Activated T-helper 1 cell treated with anti-CD3 and anti-CD28 coated beads, Interleukin-12 subunit alpha, Interleukin-12 subunit beta, Interleukin-2, Interleukin-4 antibody, amounts not matched to agents 30 ng/mL and 10 ng/mL and 1 ng/mL, durations not matched to agents 14 hours and 24 hours and 36 hours (primary cell): ENCODE data around the gene ACVRL1. TPM values are rescaled to one million over a fixed set of nuclear protein-coding genes. Genes with fewer than 3 reads are reported as not detected.

Experiments
- DNase-seq: peaks from one replicate; pipeline ENCODE4 v3.0.0; 2021; ENCODE audit warnings: low spot score
- H3K27ac Mint-ChIP-seq: one replicate; pipeline ENCODE4 v1.8.0; 2021; ENCODE audit warnings: mild to moderate bottlenecking, mixed read lengths
- H3K27me3 Mint-ChIP-seq: one replicate; pipeline ENCODE4 v1.8.0; 2022; ENCODE audit warnings: mild to moderate bottlenecking, moderate library complexity, mixed read lengths; ENCODE audit not compliant: insufficient read depth
- H3K36me3 Mint-ChIP-seq: one replicate; pipeline ENCODE4 v1.8.0; 2021; ENCODE audit warnings: low read depth, mixed read lengths
- H3K4me1 Mint-ChIP-seq: one replicate; pipeline ENCODE4 v1.8.0; 2021; ENCODE audit warnings: low read depth, mixed read lengths
- H3K4me3 Mint-ChIP-seq: one replicate; pipeline ENCODE4 v1.8.0; 2021; ENCODE audit warnings: mild to moderate bottlenecking, moderate library complexity, mixed read lengths
- H3K9me3 Mint-ChIP-seq: one replicate; pipeline ENCODE4 v1.8.0; 2021; ENCODE audit warnings: mixed read lengths
- intact Hi-C: fragments of 100-400 bp; cut with micrococcal nuclease; formaldehyde crosslinking; loops from one replicate; pipeline ENCODE4 v1.15.1; 2024
- total RNA-seq: library from RNA; stranded (reverse); gene quantifications from 2 replicates; pipeline ENCODE4 v1.2.3, GENCODE V29; 2022

ACVRL1 gene
- not detected in 2 replicates for total RNA-seq

- Mint-ChIP-seq H3K4me1 (no peaks in the 10 kb centered on the region), H3K27me3 (peaks cover 41% of the 10 kb centered on the region), H3K4me3 (no peak within 1 kb of the TSS)
Measured at GRCh38 chr12:51907083-51907855, at the start of gene ACVRL1. Gene ACVRL1 (plus strand): TSS chr12:51907504. CDS start chr12:51912475, 4,971 bp downstream.

GRCh38 chr12:51860986-51861385 is 46.3 kb upstream of the ACVRL1 start:
- Mint-ChIP-seq H3K9me3 (no peaks in the 10 kb centered on the region), H3K4me1 (no peaks in the 10 kb centered on the region), H3K36me3 (no peaks in the 10 kb centered on the region), H3K27me3 (peaks cover 46% of the 10 kb centered on the region), H3K4me3 (no peak overlapping the region), H3K27ac (no peak overlapping the region)
- DNase-seq = no peak
- intact Hi-C loops = no loop called here

More at GRCh38 chr12:51907083-51907855, at the start of gene ACVRL1:
- Mint-ChIP-seq H3K9me3 (no peaks in the 10 kb centered on the region), H3K27ac (no peak within 1 kb of the TSS), H3K36me3 (no peaks in the 10 kb centered on the region)
- no peak for DNase-seq
- intact Hi-C loops = no loop called here

- H3K9me3 Mint-ChIP-seq = no peaks in the 10 kb centered on the region
- H3K4me3 Mint-ChIP-seq = no peak overlapping the region
- intact Hi-C loops = no loop called here
- DNase-seq = no peak
- H3K27ac Mint-ChIP-seq = no peak overlapping the region
- peaks cover 61% of the 10 kb centered on the region for H3K27me3 Mint-ChIP-seq
- H3K36me3 Mint-ChIP-seq = no peaks in the 10 kb centered on the region
- H3K4me1 Mint-ChIP-seq = no peaks in the 10 kb centered on the region
Measured at GRCh38 chr12:51862947-51863346, 44.4 kb upstream of the ACVRL1 start.

GRCh38 chr12:51863363-51863932 is 43.9 kb upstream of the ACVRL1 start:
- DNase-seq = no peak
- H3K9me3 Mint-ChIP-seq = no peaks in the 10 kb centered on the region
- intact Hi-C loops = no loop called here
- no peaks in the 10 kb centered on the region for H3K36me3 Mint-ChIP-seq
- no peak overlapping the region for H3K4me3 Mint-ChIP-seq
- H3K27ac Mint-ChIP-seq = no peak overlapping the region
- H3K27me3 Mint-ChIP-seq = peaks cover 66% of the 10 kb centered on the region
- H3K4me1 Mint-ChIP-seq = no peaks in the 10 kb centered on the region

- H3K27ac Mint-ChIP-seq = no peak overlapping the region
- H3K9me3 Mint-ChIP-seq = no peaks in the 10 kb centered on the region
- H3K4me3 Mint-ChIP-seq = no peak overlapping the region
- no peak for DNase-seq
- H3K4me1 Mint-ChIP-seq = no peaks in the 10 kb centered on the region
- intact Hi-C loops = no loop called here
- H3K27me3 Mint-ChIP-seq = peaks cover 72% of the 10 kb centered on the region
- no peaks in the 10 kb centered on the region for H3K36me3 Mint-ChIP-seq
Measured at GRCh38 chr12:51863933-51864832, 43.1 kb upstream of the ACVRL1 start.

GRCh38 chr12:51864833-51865670 is 42.3 kb upstream of the ACVRL1 start:
- Mint-ChIP-seq H3K9me3 (no peaks in the 10 kb centered on the region), H3K27ac (no peak overlapping the region), H3K36me3 (no peaks in the 10 kb centered on the region), H3K4me3 (no peak overlapping the region), H3K27me3 (peaks cover 77% of the 10 kb centered on the region), H3K4me1 (peaks cover 1% of the 10 kb centered on the region)
- intact Hi-C loops = no loop called here
- no peak for DNase-seq

GRCh38 chr12:51865757-51866270 is 41.5 kb upstream of the ACVRL1 start:
- no peaks in the 10 kb centered on the region for H3K36me3 Mint-ChIP-seq
- peaks cover 84% of the 10 kb centered on the region for H3K27me3 Mint-ChIP-seq
- peaks cover 7% of the 10 kb centered on the region for H3K4me1 Mint-ChIP-seq
- H3K9me3 Mint-ChIP-seq = no peaks in the 10 kb centered on the region
- no peak for DNase-seq
- no peak overlapping the region for H3K27ac Mint-ChIP-seq
- intact Hi-C loops = no loop called here
- no peak overlapping the region for H3K4me3 Mint-ChIP-seq

- intact Hi-C loops = no loop called here
- no peak for DNase-seq
- Mint-ChIP-seq H3K36me3 (no peaks in the 10 kb centered on the region), H3K27ac (no peak overlapping the region), H3K27me3 (peaks cover 85% of the 10 kb centered on the region), H3K9me3 (no peaks in the 10 kb centered on the region), H3K4me3 (no peak overlapping the region), H3K4me1 (peaks cover 7% of the 10 kb centered on the region)
Measured at GRCh38 chr12:51866324-51866723, 41.0 kb upstream of the ACVRL1 start.

GRCh38 chr12:51866762-51867161 is 40.5 kb upstream of the ACVRL1 start:
- Mint-ChIP-seq H3K27me3 (peaks cover 81% of the 10 kb centered on the region), H3K27ac (no peak overlapping the region), H3K4me1 (peaks cover 7% of the 10 kb centered on the region), H3K4me3 (no peak overlapping the region), H3K9me3 (no peaks in the 10 kb centered on the region), H3K36me3 (no peaks in the 10 kb centered on the region)
- intact Hi-C loops = no loop called here
- no peak for DNase-seq

GRCh38 chr12:51867371-51867770 is 39.9 kb upstream of the ACVRL1 start:
- no peak overlapping the region for H3K4me3 Mint-ChIP-seq
- intact Hi-C loops = no loop called here
- H3K4me1 Mint-ChIP-seq = peaks cover 7% of the 10 kb centered on the region
- no peak for DNase-seq
- no peaks in the 10 kb centered on the region for H3K9me3 Mint-ChIP-seq
- peaks cover 75% of the 10 kb centered on the region for H3K27me3 Mint-ChIP-seq
- H3K27ac Mint-ChIP-seq = no peak overlapping the region
- H3K36me3 Mint-ChIP-seq = no peaks in the 10 kb centered on the region

- Mint-ChIP-seq H3K27ac (no peak overlapping the region), H3K4me1 (peaks cover 7% of the 10 kb centered on the region), H3K4me3 (no peak overlapping the region), H3K27me3 (peaks cover 73% of the 10 kb centered on the region), H3K9me3 (no peaks in the 10 kb centered on the region), H3K36me3 (no peaks in the 10 kb centered on the region)
- no peak for DNase-seq
- intact Hi-C loops = no loop called here
Measured at GRCh38 chr12:51867796-51868428, 39.4 kb upstream of the ACVRL1 start.
